Middle frontal gyrus (tissue), 1 donor: Measurements from ENCODE around the gene OPRL1.
A peak's percentile ranks its signal among the peaks of the same experiment; 100 is the strongest.

Experiments
- DNase-seq: peaks from one replicate; pipeline ENCODE4 v3.0.0-alpha.2; 2015; ENCODE audit warnings: low spot score; ENCODE audit errors: extremely low spot score

Gene OPRL1

GRCh38 chr20:64056639-64056888 lies 23.3 kb upstream of the OPRL1 start:
- DNase-seq = no peak

GRCh38 chr20:64056889-64057627 lies 22.8 kb upstream of the OPRL1 start:
- no peak for DNase-seq

DNA sequence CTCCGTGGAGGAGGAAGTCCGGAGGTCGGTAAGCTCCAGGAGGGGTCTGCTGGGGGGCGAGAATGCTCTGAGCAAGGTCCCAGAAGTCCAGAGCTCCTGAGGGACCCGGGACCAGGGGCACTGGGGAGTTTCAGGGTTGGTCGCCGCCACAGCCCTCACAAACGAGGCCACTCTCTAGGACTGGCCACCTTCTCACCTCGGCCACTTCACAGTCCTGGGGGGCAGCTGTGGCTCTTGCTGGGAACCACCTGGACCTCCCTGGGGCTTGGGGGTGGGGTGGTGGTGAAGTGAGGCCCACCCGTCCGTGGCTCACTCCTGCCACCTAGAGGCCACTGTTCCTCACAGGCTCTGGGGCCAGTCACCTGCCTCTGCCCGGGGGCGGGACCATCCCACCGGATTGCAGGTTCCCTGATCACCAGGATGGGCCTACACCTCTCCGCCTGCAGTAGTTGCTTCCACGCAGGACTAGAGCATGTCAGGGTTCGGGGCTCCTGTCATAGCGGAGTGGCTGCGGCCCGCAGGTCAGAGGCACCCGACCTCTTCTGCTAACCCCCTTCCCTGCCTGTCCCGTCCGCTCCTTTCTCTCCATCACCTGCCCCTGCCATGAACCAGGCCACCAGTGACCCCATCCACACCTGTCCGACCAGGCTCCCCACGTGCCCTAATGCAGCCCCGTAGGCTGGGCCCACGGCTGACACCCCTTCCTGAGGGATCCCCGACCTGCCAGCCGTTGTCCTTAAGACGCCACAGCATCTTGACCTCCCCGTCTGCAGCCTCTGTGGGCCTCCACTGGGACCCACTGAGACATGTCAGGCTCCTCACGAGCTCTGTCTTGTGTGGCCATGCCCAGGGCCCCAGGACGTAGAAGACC lies 22.0 kb upstream of the OPRL1 start:
- no peak for DNase-seq

- DNase-seq = no peak
Observed at GRCh38 chr20:64058536-64058935, 21.3 kb upstream of the OPRL1 start.

DNA sequence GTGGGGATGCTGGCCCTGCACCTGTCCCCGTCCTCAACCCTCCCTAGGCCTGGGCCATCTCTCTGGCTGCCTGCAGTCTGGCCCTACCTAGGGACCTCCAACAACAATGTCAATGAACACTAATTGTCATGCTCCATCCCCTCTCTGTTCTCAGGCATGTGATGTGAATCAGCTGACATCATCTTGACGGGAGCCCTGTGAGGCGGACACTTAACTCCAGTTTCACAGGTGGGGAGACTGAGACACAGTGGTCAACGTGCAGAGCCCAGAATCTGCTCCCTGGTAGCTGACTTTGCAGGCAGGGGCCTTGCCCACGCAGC lies 17.6 kb upstream of the OPRL1 start:
- DNase-seq = no peak

DNA sequence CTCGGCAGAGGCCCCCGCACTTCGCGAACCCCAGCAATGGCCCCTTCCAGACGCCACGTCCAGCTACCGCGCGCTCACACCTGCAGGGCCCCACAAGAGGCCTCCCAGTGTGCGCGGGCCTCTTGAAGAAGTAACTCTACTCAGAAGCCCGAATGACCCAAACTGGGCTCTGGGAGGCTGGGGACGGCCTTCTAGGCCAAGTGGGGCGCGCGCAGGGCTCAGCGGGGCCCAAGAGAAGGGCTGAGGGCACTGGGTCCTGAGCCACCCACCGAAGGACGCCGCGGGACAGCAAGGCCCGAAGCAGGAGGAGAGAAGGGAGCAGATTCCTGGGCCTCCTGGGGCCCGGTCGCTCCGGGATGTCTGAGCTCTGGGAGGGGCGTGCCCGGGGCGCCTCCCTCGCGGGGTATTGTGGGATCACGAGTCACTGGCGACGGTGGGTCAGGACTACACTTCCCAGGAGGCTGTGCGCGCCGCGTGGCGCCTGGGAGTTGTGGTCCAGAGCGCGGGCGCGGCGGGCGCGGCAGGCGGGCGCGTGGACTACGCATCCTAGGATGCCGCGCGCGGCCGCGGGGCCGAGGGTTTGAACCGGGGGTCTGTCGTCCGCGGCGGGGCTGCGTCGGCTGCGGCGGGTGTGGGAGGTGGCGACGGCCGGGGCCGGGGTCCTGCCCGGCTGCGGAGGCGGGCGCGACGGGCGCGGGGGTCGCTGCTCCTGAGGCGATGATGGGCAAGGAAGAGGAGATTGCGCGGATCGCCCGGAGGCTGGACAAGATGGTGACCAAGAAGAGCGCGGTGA lies 17.1 kb upstream of the OPRL1 start, which contains the start of gene TCEA2:
Gene TCEA2, plus strand, starts transcription at position 603 of the 793 bp plus-strand sequence. Its CDS starts 115 bp downstream, at position 718.
- peak; percentile 93 for DNase-seq

DNA sequence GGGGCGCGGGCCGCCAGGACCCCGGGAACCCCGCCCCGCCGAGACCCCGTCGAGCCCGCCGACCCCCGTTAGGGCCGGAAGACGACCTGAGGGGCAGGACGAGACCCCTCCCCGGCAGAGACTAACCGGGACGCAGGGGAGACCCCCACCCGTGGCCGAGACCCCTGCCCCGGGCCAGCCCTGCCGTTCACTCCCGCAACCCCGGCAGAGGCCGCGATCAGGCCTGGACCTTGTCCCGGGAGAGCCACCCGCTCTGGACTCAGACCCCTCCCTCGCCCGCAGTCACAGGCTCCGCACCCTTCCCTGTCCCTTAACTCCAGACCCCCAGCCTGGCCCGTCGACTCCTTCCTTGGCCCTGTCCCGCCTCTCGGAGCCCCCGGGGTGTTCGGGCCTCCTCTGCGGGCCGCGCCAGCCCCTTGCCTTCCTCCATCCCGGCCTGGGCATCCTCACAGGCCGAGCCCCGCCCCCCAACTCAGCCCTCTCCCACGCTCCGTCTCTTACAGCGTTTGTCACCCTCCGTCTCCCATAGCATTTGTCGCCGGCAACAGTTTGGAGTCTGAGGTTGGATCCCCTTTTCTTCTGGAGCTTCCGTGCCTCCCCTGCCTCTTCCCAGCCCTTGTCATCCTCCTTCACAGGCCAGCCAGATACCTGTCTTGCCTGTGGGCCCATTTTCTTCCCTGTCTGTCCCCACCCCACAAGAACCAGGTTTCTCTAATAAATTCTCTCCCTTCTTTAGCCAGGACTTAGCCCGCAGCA lies 16.3 kb upstream of the OPRL1 start:
- DNase-seq = no peak

DNA sequence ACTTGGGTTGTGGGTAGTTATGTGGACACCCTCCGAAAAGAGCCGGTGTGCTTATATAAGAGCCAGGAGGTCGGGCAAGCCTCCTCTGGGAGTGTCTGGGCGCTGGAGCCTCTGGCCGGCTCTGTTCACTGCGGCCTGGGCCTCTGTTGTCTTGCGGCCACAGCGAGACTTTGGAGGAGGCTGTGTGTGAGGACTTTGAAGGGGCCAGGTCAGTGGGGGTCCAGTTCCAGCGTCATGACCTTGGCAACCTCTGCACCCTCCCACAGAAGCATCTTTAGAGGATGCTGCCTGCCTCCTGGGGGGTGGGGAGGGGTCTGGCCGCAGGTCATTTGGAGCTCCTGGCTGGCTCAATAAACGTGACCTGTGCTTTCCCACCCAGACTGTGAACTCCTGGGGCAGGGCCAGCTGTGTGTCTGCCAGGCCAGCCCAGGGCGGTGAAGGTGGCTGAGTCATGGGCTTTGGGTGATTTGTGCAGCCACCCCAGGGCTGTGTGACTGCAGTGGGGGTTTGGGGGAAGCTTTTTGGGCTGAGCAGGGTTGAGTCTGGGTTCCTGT lies 15.7 kb upstream of the OPRL1 start:
- no peak for DNase-seq

DNA sequence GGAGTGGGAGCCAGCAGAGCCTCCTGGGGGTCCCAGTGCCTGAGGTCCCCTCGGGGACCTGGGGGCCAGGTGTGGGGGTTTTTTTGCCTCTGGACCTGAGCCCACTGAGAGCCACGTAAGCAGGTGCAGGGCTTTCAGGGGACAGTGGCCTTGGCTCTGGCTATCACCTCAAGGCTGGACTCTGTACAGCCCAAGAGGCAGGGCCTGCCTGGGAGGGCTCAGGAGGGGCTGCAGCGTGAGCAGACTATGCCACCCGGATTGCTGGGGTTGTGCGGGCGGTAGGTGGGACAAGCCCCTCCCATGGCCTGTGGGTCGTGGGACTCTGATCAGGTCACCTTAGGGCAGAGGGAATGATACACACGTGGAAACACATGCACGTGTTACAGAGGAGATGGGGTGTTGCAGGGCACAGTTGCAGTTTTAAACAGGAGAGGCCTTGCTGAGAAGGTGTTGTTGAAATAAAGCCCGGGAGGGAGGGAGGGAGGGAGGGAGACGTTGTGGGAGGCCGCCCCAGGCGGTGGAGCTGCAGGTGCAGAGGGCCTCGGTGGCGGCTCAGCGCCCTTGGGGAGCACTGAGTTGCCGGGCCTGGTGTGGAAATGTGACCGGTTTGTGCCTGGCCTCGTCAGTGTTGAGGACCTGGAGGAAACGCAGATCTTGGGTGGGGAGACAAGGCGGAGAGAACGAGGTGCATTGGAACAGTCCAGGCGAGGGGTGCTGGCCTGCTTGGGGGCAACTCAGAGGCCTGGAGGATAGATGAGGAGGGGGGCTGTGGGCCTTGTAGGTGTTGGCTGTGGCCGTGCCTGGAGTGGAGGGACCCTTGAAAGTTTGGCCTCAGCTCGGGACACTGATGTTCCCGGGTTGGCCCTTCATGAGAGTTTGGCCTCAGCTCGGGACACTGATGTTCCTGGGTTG lies 14.6 kb upstream of the OPRL1 start:
- no peak for DNase-seq

DNA sequence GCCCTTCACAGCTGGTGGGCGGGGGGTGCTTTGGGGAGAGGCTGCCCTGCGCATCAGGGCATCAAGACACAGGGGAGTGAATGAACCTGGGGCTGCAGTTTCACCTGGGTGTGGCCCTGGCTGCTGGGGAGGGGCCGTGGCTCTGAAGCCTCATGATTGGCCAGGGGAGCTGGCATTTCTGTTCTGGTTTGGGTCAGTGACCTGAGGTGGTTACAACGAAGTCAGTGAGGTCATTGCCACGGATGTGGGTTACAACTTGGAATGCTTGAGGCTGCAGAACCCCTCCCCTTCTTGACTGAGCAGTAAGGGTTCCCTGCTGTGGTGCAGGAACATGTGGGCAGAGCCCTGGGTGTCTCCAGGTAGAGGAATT lies 13.9 kb upstream of the OPRL1 start:
- DNase-seq = no peak

GRCh38 chr20:64067005-64067632 lies 12.8 kb upstream of the OPRL1 start:
- no peak for DNase-seq

DNA sequence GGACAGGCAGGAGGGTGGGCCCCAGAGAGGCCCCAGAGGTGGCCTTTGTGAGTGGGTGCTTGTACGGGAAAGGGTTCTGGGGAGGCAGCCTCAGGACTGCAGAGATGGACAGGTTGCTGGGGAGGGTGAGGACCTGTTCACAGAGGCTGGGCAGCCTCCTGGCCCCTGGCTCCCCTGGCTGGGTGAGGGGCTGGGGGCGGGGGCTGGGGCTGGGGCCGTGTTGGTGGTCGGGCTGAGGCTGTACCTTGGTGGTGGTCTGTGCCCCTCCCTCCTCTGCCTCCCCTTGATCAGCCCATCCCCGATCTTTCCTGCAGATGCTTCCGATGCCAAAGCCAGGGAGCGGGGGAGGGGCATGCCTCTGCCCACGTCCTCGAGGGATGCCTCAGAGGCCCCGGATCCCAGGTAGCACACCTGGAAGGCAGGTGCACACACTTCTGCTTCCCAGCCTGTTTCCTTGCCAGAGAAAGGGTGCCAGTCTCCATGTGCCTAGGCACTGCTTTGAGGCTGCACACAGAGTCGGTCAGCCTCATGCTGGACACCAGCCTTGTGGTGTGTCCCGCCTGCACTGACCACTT lies 12.1 kb upstream of the OPRL1 start:
- DNase-seq = no peak

DNA sequence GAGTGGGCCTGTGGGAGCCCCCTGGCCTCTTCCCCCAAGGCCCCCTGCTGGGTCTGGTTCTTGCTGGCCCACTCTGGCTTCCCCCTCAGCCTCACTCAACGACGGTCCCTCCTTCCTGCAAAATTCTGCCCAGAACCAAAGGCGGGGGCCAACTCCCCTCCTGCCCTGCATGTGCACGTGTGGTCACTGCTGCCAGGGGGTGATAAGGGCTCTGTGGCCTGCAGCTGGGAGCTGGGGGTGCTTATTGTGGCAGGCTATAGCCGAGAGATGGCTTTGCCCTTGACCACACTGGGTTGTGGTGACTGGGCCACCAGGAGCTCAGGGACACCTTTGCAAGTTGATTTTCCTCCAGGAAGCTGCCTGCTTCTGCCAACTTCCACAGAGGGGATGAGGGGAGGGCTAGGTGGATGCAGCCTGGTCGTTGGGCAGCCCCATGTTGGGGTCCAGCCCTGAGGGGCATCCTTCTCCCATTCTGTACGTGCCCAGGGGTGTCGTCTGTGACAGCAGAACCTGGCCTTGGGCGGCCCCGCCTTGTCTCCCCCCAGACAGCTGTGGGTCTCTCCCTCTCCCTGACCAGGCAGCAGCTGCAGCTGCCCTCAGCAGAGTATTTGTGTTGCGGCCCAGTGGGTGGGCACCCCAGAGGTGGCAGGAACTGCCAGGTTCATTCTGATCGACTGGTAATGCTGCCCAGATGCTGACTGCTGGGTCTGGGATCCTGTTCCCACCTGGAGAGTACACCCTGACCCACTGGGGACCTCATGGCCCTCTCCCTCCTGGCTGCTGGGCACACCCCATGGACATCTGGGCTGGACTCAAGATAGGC lies 11.3 kb upstream of the OPRL1 start:
- no peak for DNase-seq

GRCh38 chr20:64069209-64069613 lies 10.7 kb upstream of the OPRL1 start:
- DNase-seq = no peak

DNA sequence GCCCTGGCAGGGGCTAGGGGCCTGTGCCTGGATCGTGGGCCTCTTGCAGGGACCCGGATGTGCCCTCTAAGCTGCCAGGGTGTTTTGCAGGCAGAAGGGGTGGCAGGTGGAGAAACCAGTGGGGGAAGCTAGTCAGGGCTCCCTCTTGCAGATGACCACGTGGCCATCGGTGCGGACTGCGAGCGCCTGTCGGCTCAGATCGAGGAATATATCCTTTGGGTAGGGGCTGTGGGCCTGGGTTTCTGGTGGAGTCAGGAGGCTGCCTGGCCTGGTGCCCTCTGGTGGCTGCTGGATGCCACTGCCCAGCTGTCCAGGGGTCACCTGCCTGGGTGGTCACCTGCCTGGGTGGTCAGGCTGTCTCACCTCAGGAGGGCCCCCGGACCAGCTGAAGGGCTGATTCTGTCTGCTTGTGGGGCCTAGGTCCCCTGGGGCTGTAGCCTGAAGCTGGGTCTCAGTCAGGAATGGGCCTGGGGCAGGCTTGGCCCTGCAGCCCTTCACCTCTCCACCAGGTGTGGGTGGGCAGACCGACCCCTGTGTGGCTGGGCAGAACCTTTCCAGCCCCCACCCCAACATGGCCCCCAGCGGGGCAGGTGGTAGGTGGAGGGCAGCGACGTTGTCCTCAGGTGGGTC lies 10.2 kb upstream of the OPRL1 start:
- DNase-seq = no peak

DNA sequence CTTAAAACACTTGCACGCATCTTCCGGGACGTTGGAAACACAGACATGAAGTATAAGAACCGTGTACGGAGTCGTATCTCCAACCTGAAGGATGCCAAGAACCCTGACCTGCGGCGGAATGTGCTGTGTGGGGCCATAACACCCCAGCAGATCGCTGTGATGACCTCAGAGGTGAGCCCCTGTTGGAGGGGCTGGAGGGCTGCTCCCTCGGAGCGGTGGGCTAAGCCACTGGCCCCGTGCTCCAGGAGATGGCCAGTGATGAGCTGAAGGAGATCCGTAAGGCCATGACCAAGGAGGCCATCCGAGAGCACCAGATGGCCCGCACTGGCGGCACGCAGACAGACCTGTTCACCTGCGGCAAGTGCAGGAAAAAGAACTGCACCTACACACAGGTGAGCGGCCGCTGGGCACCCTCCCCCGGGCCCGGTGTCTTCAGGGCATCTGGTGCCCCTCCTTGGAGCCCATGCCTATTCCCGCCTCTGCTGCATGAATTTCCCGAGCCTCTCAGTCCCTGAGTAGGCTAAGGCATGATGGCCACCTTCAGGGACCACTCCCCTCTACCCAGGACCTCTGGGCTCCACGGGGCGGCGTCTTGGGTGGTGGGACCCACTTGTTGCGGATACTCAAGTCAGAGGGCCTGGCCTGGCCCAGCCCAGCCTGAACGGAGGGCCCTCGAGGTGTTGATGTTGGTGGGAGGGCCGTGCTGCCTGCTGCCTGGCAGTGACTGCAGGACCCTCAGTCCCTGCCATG lies 9.5 kb upstream of the OPRL1 start:
- DNase-seq = no peak
